Osteoblast (primary cell): ENCODE measurements around the gene FYCO1. TPM values are rescaled to one million over a fixed set of nuclear protein-coding genes. Genes with fewer than 3 reads are reported as not detected.

Experiments
- DNase-seq: peaks from one replicate; pipeline ENCODE4 v3.0.0; 2011; ENCODE audit warnings: low spot score, mixed read lengths; ENCODE audit not compliant: insufficient read length; ENCODE audit errors: missing footprints
- H2AFZ ChIP-seq: 2 replicates; pipeline ENCODE4 v1.6.0; 2011; ENCODE audit warnings: mild to moderate bottlenecking, low read length
- H3K27ac ChIP-seq: 2 replicates; pipeline ENCODE4 v1.5.1; 2011; ENCODE audit warnings: mild to moderate bottlenecking, low read depth, low read length, moderate library complexity
- H3K27me3 ChIP-seq: 2 replicates; pipeline ENCODE4 v1.6.0; 2012; ENCODE audit warnings: mild to moderate bottlenecking, control low read depth, inconsistent platforms, low read length, moderate library complexity; ENCODE audit not compliant: insufficient read depth
- H3K36me3 ChIP-seq: 2 replicates; pipeline ENCODE4 v1.5.1; 2011; ENCODE audit warnings: mild to moderate bottlenecking, low read length, control low read depth, moderate library complexity; ENCODE audit not compliant: insufficient read depth
- H3K4me1 ChIP-seq: 2 replicates; pipeline ENCODE4 v1.5.1; 2011; ENCODE audit warnings: mild to moderate bottlenecking, low read length, control low read depth, moderate library complexity; ENCODE audit not compliant: insufficient read depth
- H3K4me2 ChIP-seq: 2 replicates; pipeline ENCODE4 v1.6.0; 2011; ENCODE audit warnings: mild to moderate bottlenecking, low read length; ENCODE audit not compliant: insufficient read depth
- H3K4me3 ChIP-seq: fragments of 200-600 bp; sonication (generic); 3 replicates; pipeline ENCODE4 v1.5.1; 2012; ENCODE audit warnings: mild to moderate bottlenecking, low read length, inconsistent platforms; ENCODE audit not compliant: insufficient read depth
- H3K79me2 ChIP-seq: 2 replicates; pipeline ENCODE4 v1.6.0; 2012; ENCODE audit warnings: mild to moderate bottlenecking, low read length, control low read depth, inconsistent platforms; ENCODE audit not compliant: insufficient read depth
- H3K9me3 ChIP-seq: 2 replicates; pipeline ENCODE4 v1.5.1; 2011; ENCODE audit warnings: low read depth, low read length, control low read depth
- H4K20me1 ChIP-seq: 2 replicates; pipeline ENCODE4 v1.6.0; 2012; ENCODE audit warnings: mild to moderate bottlenecking, low read length, control low read depth; ENCODE audit not compliant: insufficient read depth
- total RNA-seq: library from RNA; depleted of rRNA; stranded (reverse); fragments of >200 nt; gene quantifications from 2 replicates; pipeline ENCODE4 v1.2.3, GENCODE V29; 2012
- TF ChIP-seq, protein P1 (sequence below): IDR thresholded peaks from 2 replicates; pipeline ENCODE4 v1.5.1; 2011; ENCODE audit warnings: mild to moderate bottlenecking, low read depth, low read length, moderate library complexity; ENCODE audit errors: extremely low read depth

Gene FYCO1
- total RNA-seq, 1 donor: 25.0 TPM

DNA sequence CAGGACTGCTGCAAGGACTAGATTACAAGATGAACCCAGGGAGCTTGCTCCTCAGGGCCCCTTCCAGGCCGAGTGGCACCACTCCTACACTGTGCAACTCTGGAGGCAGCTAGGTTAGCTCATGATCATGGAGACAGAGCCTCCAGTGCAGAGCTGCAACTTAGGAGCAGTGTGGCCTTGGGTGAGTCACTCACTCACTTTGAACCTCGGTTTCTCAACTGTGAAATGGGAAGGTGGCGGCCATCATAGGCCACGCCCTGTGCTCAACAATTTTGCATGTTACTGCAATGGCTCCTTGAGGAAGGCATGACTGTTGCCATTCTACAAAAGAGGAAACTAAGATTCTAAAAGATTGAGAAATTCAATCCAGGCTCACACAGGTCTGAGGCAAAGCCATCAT, 63.5 kb downstream of the FYCO1 start:
- H3K4me3 ChIP-seq: no peak overlapping the region
- H3K27me3 ChIP-seq: no peaks in the 10 kb centered on the region
- no peak overlapping the region for H3K27ac ChIP-seq
- no peaks in the 10 kb centered on the region for H3K9me3 ChIP-seq
- H3K4me1 ChIP-seq: peaks cover 10% of the 10 kb centered on the region
- peaks cover 5% of the 10 kb centered on the region for H4K20me1 ChIP-seq
- no peaks in the 10 kb centered on the region for H3K79me2 ChIP-seq
- peaks cover 39% of the 10 kb centered on the region for H3K36me3 ChIP-seq
- no peak overlapping the region for H3K4me2 ChIP-seq
- H2AFZ ChIP-seq: no peak overlapping the region
- DNase-seq: no peak
- TF ChIP-seq, protein P1, sequence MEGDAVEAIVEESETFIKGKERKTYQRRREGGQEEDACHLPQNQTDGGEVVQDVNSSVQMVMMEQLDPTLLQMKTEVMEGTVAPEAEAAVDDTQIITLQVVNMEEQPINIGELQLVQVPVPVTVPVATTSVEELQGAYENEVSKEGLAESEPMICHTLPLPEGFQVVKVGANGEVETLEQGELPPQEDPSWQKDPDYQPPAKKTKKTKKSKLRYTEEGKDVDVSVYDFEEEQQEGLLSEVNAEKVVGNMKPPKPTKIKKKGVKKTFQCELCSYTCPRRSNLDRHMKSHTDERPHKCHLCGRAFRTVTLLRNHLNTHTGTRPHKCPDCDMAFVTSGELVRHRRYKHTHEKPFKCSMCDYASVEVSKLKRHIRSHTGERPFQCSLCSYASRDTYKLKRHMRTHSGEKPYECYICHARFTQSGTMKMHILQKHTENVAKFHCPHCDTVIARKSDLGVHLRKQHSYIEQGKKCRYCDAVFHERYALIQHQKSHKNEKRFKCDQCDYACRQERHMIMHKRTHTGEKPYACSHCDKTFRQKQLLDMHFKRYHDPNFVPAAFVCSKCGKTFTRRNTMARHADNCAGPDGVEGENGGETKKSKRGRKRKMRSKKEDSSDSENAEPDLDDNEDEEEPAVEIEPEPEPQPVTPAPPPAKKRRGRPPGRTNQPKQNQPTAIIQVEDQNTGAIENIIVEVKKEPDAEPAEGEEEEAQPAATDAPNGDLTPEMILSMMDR: no peak

DNA sequence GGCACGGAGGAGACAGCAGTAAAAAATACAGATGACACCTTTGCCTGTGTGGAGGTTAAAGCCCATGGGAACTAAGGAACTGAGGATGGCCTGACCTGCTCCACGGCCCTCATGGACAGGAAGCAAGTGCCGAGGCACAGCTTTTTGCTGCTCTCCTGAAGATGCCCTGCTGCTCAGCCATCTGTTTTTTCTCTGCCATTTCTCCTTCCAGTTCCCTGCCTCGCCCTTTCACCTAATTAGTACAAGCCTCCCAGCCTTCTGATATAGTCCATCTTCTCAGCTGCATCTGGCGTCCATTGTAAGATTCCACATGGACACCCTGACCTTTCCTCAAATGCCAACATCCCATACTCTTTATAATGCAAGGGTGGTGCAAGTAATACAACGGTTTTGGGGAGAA, 64.1 kb downstream of the FYCO1 start:
- DNase-seq: no peak
- peaks cover 10% of the 10 kb centered on the region for H3K4me1 ChIP-seq
- H4K20me1 ChIP-seq: peaks cover 5% of the 10 kb centered on the region
- H2AFZ ChIP-seq: no peak overlapping the region
- H3K4me2 ChIP-seq: no peak overlapping the region
- H3K9me3 ChIP-seq: no peaks in the 10 kb centered on the region
- TF ChIP-seq, protein P1: no peak
- no peaks in the 10 kb centered on the region for H3K79me2 ChIP-seq
- H3K27ac ChIP-seq: no peak overlapping the region
- H3K27me3 ChIP-seq: no peaks in the 10 kb centered on the region
- peaks cover 39% of the 10 kb centered on the region for H3K36me3 ChIP-seq
- no peak overlapping the region for H3K4me3 ChIP-seq

DNA sequence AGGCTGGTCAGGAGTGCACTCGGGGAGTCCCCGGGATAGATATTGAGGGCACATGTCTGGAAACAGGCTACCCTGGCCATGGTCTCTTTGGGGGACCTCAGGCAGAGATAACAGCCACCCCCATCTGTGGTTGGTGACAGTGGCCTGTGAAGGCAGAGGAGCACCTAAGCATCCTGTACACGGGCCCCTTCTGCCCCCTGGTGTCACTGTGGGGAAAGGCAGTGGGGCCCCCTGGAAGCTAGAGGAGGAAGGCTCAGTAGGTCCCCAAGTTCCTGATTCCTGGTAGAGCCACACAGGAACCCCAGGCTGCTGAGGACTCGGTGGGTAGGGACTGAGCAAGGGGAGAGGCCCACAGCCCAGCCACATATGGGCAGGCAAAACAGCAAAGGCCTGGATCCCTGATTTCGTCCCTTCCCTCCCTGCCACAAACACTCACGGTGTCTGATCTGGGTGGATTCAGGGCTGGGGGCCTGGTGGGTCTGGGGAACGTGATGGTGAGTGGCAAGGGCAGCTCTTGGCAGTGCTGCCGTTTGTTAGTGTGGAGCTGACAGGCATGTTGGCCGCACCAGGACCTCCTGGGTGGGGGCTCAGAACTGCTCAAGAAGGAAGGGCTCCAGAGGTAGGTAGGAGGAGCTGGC, 66.5 kb downstream of the FYCO1 start:
- Histone ChIP-seq H3K4me3 (no peak overlapping the region), H3K36me3 (peaks cover 25% of the 10 kb centered on the region), H3K27ac (no peak overlapping the region), H3K79me2 (no peaks in the 10 kb centered on the region), H3K4me2 (no peak overlapping the region), H4K20me1 (peaks cover 12% of the 10 kb centered on the region), H3K4me1 (peaks cover 10% of the 10 kb centered on the region), H3K27me3 (no peaks in the 10 kb centered on the region), H3K9me3 (no peaks in the 10 kb centered on the region), H2AFZ (no peak overlapping the region)
- TF ChIP-seq, protein P1: peak; percentile 79
- peak; percentile 69 for DNase-seq

DNA sequence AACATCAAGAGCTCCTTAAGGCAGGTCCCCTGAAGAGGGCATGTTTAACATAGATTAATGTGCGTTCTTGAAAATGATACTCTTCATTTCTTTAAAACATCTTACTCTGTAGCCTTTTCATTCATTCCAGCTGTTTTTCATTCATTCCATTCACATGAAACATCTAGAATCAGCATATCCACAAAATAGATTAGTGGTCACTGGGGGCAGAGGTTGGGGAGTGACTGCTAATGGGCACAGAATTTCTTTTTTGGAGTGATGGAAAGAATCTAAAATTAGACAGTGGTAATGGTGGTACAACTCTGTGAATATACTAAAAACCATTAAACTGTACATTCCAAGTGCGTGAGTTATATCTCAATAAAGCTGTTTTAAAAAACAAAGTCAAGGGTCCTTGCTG, 67.7 kb downstream of the FYCO1 start:
- Histone ChIP-seq H3K27ac (no peak overlapping the region), H3K4me2 (no peak overlapping the region), H3K27me3 (no peaks in the 10 kb centered on the region), H2AFZ (no peak overlapping the region), H3K79me2 (no peaks in the 10 kb centered on the region), H3K4me1 (peaks cover 10% of the 10 kb centered on the region), H3K4me3 (no peak overlapping the region), H4K20me1 (peaks cover 14% of the 10 kb centered on the region), H3K9me3 (no peaks in the 10 kb centered on the region), H3K36me3 (peaks cover 31% of the 10 kb centered on the region)
- TF ChIP-seq, protein P1: no peak
- peak; percentile 87 for DNase-seq
